Measurements from ENCODE around the gene CENPA.
"Not testable (repeated sequence)": the region's sequence is repeated elsewhere in the genome, so short reads cannot be mapped to it uniquely, and the experiment has no call there.

The CENPA gene

DNA sequence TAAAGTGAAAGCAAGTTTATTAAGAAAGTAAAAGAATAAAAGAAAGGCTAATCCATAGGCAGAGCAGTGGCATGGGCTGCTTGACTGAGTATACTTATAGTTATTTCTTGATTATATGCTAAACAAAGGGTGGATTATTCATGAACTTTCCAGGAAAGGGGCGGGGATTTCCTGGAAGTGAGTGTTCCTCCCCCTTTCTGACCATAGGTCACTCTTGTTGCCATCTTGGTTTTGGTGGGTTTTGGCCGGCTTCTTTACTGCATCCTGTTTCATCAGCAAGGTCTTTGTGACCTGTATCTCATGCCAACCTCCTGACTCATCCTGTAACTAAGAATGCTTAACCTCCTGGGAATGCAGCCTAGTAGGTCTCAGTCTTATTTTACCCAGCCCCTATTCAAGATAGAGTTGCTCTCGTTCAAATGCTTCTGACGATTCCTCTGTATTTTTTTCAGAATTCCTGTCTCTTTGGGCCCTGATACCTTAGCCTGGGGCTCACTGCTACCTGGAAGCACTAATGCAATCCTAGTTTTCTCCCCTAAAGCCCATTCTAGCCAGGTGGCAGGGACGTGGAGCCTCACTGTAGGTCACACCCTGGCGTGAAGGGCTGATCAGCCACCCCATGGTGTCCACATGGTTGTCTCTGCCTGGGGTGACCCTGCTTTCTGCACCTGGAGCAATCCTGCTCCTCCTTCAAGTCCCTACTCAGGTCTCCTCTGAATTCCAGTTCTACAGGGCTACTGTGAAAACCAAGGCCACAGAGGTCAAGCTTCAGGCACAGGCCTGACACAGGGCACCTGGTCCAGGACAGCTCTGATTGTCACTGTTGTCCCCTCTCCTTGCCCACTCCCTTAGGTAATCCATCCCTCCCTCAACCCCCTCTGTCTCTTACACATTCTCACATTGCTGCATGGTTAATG is 27.7 kb upstream of the CENPA start:
- Histone ChIP-seq H3K9me3 (ENCODE audit: insufficient read depth, low read length) (no peaks in the 10 kb centered on the region), H4K20me1 (ENCODE audit: insufficient read depth, low read length) (no peaks in the 10 kb centered on the region), H2AFZ (ENCODE audit: low read depth, low read length) (no peak overlapping the region), H3K4me1 (ENCODE audit: low read length) (peaks cover 14% of the 10 kb centered on the region), H3K9ac (ENCODE audit: low read length) (no peak overlapping the region), H3K4me2 (ENCODE audit: low read length) (no peak overlapping the region; the same call in 1 of the 2 replicates), H3K27ac (ENCODE audit: low read length) (no peak overlapping the region), H3K79me2 (ENCODE audit: low read length) (no peaks in the 10 kb centered on the region), H3K36me3 (replicated peaks; ENCODE audit: low read depth, low read length) (no peaks in the 10 kb centered on the region), H3K27me3 (ENCODE audit: low read depth, low read length) (no peaks in the 10 kb centered on the region), H3K4me3 (ENCODE audit: low read length) (no peak overlapping the region)
- TF ChIP-seq EZH2phosphoT487 (IDR thresholded peaks at IDR 0.05; ENCODE audit: low read depth) = no peak
- TF ChIP-seq, protein P1, sequence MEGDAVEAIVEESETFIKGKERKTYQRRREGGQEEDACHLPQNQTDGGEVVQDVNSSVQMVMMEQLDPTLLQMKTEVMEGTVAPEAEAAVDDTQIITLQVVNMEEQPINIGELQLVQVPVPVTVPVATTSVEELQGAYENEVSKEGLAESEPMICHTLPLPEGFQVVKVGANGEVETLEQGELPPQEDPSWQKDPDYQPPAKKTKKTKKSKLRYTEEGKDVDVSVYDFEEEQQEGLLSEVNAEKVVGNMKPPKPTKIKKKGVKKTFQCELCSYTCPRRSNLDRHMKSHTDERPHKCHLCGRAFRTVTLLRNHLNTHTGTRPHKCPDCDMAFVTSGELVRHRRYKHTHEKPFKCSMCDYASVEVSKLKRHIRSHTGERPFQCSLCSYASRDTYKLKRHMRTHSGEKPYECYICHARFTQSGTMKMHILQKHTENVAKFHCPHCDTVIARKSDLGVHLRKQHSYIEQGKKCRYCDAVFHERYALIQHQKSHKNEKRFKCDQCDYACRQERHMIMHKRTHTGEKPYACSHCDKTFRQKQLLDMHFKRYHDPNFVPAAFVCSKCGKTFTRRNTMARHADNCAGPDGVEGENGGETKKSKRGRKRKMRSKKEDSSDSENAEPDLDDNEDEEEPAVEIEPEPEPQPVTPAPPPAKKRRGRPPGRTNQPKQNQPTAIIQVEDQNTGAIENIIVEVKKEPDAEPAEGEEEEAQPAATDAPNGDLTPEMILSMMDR (IDR thresholded peaks at IDR 0.05; ENCODE audit: low read depth, low read length) = no peak

DNA sequence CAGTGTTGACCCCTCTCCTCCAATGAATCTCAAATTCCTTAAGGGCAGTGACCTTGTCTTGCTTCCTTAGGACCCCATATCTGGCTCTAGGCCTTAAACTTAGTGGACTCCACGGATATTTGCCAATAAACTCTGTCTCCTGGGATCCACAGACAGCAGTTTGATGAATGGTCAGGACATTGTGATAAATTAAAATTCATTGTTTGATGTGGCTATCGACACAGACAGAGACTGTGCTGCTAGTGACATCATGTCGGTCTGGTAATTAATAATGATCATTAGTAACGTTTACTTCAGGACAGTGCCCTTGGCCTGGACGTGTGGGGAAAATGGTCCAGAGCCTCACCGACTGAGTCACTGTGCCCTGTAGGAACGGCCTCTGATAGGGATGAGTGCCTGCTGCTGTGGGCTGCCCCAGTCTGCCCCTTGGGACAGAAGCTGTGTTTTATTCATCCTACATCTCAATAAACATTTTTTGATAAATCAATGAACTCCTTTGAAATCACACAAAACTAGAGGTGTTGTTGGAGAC is 27.0 kb upstream of the CENPA start:
- Histone ChIP-seq H3K79me2 (ENCODE audit: low read length) (no peaks in the 10 kb centered on the region), H3K4me2 (ENCODE audit: low read length) (no peak overlapping the region), H3K9ac (ENCODE audit: low read length) (no peak overlapping the region), H4K20me1 (ENCODE audit: insufficient read depth, low read length) (no peaks in the 10 kb centered on the region), H3K36me3 (replicated peaks; ENCODE audit: low read depth, low read length) (no peaks in the 10 kb centered on the region), H3K4me3 (ENCODE audit: low read length) (no peak overlapping the region), H3K4me1 (ENCODE audit: low read length) (peaks cover 14% of the 10 kb centered on the region), H2AFZ (ENCODE audit: low read depth, low read length) (no peak overlapping the region), H3K27ac (ENCODE audit: low read length) (no peak overlapping the region), H3K9me3 (ENCODE audit: insufficient read depth, low read length) (no peaks in the 10 kb centered on the region), H3K27me3 (ENCODE audit: low read depth, low read length) (no peaks in the 10 kb centered on the region)
- TF ChIP-seq, protein P1 (IDR thresholded peaks at IDR 0.05; ENCODE audit: low read depth, low read length) = no peak
- no peak for TF ChIP-seq EZH2phosphoT487 (IDR thresholded peaks at IDR 0.05; ENCODE audit: low read depth)

DNA sequence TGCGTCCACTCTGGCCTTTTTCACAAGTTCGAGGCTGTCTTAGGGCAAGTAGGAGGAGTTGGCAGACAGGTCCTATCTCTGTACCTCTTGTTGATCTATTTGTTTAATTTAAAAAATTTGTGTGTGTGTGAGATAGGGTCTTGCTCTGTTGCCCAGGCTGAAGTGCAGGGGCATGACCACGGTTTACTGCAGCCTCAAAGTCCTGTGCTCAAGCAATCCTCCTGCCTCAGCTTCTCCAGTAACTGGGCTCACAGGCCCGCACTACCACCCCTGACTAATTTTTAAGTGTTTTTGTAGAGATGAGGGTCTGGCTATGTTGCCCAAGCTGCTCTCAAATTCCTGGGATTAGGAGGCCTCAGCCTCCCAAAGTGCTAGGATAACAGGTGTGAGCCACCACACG is 26.0 kb upstream of the CENPA start:
- Histone ChIP-seq H3K27ac (ENCODE audit: low read length) (no peak overlapping the region), H3K27me3 (ENCODE audit: low read depth, low read length) (no peaks in the 10 kb centered on the region), H3K4me2 (ENCODE audit: low read length) (no peak overlapping the region), H3K79me2 (ENCODE audit: low read length) (peaks cover 7% of the 10 kb centered on the region), H3K4me3 (ENCODE audit: low read length) (no peak overlapping the region), H3K9ac (ENCODE audit: low read length) (no peak overlapping the region), H2AFZ (ENCODE audit: low read depth, low read length) (no peak overlapping the region), H3K4me1 (ENCODE audit: low read length) (peaks cover 14% of the 10 kb centered on the region), H4K20me1 (ENCODE audit: insufficient read depth, low read length) (no peaks in the 10 kb centered on the region), H3K36me3 (replicated peaks; ENCODE audit: low read depth, low read length) (no peaks in the 10 kb centered on the region), H3K9me3 (ENCODE audit: insufficient read depth, low read length) (no peaks in the 10 kb centered on the region)
- no peak for TF ChIP-seq EZH2phosphoT487 (IDR thresholded peaks at IDR 0.05; ENCODE audit: low read depth)
- TF ChIP-seq, protein P1 (IDR thresholded peaks at IDR 0.05; ENCODE audit: low read depth, low read length) = no peak

DNA sequence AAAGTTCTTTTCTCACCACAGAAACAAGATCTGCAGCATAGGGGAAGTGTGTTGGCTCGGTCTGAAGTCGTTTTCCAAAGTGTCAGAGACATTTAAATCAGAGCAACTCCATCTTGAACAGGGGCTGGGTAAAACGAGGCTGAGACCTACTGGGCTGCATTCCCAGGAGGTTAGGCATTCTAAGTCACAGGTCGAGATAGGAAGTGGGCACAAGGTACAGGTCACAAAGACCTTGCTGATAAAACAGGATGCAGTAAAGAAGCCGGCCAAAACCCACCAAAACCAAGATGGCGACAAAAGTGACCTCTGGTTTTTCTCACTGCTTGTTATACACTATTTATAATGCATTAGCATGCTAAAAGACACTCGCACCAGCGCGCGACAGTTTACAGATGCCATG is 24.9 kb upstream of the CENPA start:
- H3K9ac ChIP-seq (ENCODE audit: low read length); H3K4me2 ChIP-seq (ENCODE audit: low read length); H2AFZ ChIP-seq (ENCODE audit: low read depth, low read length); H3K9me3 ChIP-seq (ENCODE audit: insufficient read depth, low read length); H3K27me3 ChIP-seq (ENCODE audit: low read depth, low read length); H3K27ac ChIP-seq (ENCODE audit: low read length); H3K4me3 ChIP-seq (ENCODE audit: low read length); H4K20me1 ChIP-seq (ENCODE audit: insufficient read depth, low read length); H3K36me3 ChIP-seq (replicated peaks; ENCODE audit: low read depth, low read length): not testable (repeated sequence)
- Histone ChIP-seq H3K79me2 (ENCODE audit: low read length) (peaks cover 18% of the 10 kb centered on the region), H3K4me1 (ENCODE audit: low read length) (peaks cover 16% of the 10 kb centered on the region)

Data from OCI-LY3 (cell line).